ENCODE data around the gene MCRIP2.

The MCRIP2 gene, protein sequence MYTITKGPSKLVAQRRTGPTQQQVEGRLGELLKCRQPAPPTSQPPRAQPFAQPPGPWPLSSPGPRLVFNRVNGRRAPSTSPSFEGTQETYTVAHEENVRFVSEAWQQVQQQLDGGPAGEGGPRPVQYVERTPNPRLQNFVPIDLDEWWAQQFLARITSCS

DNA sequence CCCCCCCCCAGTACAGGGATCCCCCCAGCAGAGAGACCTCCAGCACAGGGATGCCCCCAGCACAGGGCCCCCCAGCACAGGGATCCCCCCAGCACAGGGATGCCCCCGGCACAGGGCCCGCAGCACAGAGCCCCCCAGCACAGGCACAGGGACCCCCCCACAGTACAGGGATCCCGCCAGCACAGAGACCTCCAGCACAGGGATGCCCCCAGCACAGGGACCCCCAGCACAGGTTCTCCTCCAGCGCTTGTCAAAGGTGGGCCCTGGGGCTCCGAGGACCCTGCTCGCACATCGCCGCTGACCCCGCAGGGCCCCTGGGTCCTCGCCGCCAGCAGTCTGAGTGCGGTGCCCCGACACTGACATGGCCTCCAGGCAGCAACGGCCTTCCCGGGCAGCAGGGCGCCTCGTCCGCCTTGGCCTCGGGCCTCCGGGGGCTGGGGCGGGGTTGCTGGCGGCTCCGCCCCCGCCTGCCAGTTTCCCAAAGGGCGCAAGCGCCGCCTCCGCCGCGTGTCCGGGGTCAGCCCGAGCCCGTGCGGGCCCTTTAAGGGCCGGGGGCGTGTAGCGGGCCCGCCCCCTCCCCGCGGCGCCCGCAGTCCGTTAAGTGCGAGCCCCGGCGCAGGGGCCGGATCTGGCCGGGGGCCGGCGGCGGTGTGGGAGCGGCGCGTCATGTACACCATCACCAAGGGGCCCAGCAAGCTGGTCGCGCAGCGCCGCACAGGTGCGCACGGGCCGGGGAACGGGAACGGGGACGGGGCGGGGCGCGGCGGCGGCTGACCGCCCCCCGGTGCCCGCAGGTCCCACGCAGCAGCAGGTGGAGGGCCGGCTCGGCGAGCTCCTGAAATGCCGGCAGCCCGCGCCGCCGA lies at the start of gene MCRIP2:
TSS of gene MCRIP2 (plus strand) at position 503 of the 863 bp plus-strand sequence. CDS start at position 667, 164 bp downstream.
- H3K4me3 ChIP-seq (ENCODE audit: low read depth, low read length) = peak within 1 kb of the TSS; percentile 63
- TF ChIP-seq CTCF (IDR thresholded peaks at IDR 0.05; ENCODE audit: borderline replicate concordance, insufficient read depth, low read depth, low read length) = no peak

GRCh38 chr16:591892-592517 lies 49.6 kb upstream of the MCRIP2 start:
- TF ChIP-seq CTCF (IDR thresholded peaks at IDR 0.05; ENCODE audit: borderline replicate concordance, insufficient read depth, low read depth, low read length) = no peak
- H3K4me3 ChIP-seq (ENCODE audit: low read depth, low read length) = no peak overlapping the region

- no peak for TF ChIP-seq CTCF (IDR thresholded peaks at IDR 0.05; ENCODE audit: borderline replicate concordance, insufficient read depth, low read depth, low read length)
- no peak overlapping the region for H3K4me3 ChIP-seq (ENCODE audit: low read depth, low read length)
These were observed 48.9 kb upstream of the MCRIP2 start for GRCh38 chr16:592518-593306.

DNA sequence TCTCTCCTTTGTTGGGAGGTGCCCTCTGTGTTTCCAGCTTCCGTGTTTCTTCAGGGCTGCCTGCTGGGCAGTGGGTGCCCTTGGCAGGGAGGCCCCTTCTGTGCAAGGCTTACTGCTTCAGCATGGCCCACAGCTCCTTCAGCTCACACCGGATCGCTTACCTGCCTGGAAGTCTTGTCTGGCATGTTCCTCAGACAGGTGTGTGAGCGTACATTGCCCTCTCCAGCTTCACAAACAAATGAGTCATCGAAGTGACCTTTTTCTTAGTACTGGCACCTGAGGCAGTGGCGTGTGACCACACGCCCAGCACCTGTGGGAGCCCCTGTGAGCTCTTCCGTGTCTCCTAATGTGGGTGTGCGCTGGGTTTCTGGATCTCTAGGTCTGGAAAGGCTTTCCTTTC lies 48.2 kb upstream of the MCRIP2 start:
- TF ChIP-seq CTCF (IDR thresholded peaks at IDR 0.05; ENCODE audit: borderline replicate concordance, insufficient read depth, low read depth, low read length) = no peak
- no peak overlapping the region for H3K4me3 ChIP-seq (ENCODE audit: low read depth, low read length)

DNA sequence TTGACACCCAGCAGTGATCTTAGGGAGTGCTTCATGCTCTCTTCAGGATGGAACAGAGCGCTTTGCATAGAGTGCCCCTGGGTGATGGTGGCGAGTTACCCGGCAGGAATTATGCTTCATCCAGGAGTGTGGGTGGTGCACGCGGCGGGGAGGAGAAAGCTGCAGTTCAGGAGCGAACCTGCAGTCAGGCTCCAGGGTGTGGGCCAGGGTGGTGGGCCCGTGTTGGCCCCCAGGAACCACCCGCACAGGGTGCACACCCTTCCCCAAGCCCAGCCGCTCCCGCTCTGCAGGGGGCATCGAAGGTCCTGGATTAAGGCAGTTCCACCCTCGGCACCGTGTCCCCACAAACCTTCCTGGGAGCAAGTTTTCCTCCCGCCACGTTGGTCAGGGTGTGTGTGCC lies 47.8 kb upstream of the MCRIP2 start:
- no peak for TF ChIP-seq CTCF (IDR thresholded peaks at IDR 0.05; ENCODE audit: borderline replicate concordance, insufficient read depth, low read depth, low read length)
- no peak overlapping the region for H3K4me3 ChIP-seq (ENCODE audit: low read depth, low read length)

DNA sequence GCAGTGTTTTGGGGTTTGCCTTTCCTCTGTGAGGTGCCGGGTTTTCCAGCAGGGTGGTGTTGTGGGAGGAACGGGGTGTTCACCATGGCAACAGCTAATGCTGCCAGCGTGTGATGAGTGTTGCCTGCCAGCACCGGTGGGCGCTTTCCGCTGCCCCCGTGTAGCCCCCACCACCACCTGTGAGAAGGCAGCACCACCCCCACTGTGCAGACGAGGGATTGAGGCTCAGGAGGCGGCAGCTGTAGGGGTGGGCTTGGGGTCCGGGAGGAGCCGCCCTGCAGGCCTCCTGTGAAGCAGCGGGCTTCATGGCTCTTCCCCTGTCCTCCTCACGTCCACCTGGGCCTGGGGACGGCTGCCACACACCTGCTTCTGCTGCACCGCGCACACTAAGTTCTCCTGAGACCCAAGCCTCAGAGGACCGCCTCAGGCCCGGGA lies 46.5 kb upstream of the MCRIP2 start:
- no peak overlapping the region for H3K4me3 ChIP-seq (ENCODE audit: low read depth, low read length)
- no peak for TF ChIP-seq CTCF (IDR thresholded peaks at IDR 0.05; ENCODE audit: borderline replicate concordance, insufficient read depth, low read depth, low read length)

All from GM12875 (cell line).